ENCODE results near the gene SLC8A2. TPM values are rescaled to one million over a fixed set of nuclear protein-coding genes. Genes with fewer than 3 reads are reported as not detected.

Gene SLC8A2
- total RNA-seq, 1 experiment from 2014 or later: 0.10 TPM

GRCh38 chr19:47520343-47520806 is 48.7 kb upstream of the SLC8A2 start:
- in situ Hi-C loops (cut with HindIII; ENCODE audit: low pct_unique_long_range_greater_than_20kb, low sequenced_read_pairs): no loop called here
- Histone ChIP-seq H3K4me3 (ENCODE audit: low read depth in 2 of 2, low read length in 2 of 2) (no peak overlapping the region), H3K9me3 (ENCODE audit: control insufficient read depth, insufficient read depth, low read depth, low read length) (no peaks in the 10 kb centered on the region), H3K27ac (ENCODE audit: low read length) (no peak overlapping the region), H3K36me3 (ENCODE audit: control insufficient read depth, insufficient read depth, low read length) (no peaks in the 10 kb centered on the region), H3K4me1 (ENCODE audit: control insufficient read depth, insufficient read depth, low read length) (peaks cover 8% of the 10 kb centered on the region), H3K27me3 (ENCODE audit: control insufficient read depth, insufficient read depth, low read length) (no peaks in the 10 kb centered on the region)
- intact Hi-C loops (cut with micrococcal nuclease; ENCODE audit: unreplicated experiment): no loop called here
- no TSS peak for BruUV-seq (replicated peaks)
- no peak for ATAC-seq
- POLR2A ChIA-PET: no interaction called here
- TF ChIP-seq CTCF (IDR thresholded peaks at IDR 0.05) (no peak), SIN3A (IDR thresholded peaks at IDR 0.05; ENCODE audit: borderline replicate concordance, insufficient read depth, low read depth, low read length) (no peak), REST (IDR thresholded peaks at IDR 0.05; ENCODE audit: insufficient read depth in 1 of 2, low read depth in 2 of 2, low read length in 1 of 2) (no peak), POLR2AphosphoS5 (IDR thresholded peaks at IDR 0.05; ENCODE audit: low read depth, low read length) (no peak), TCF7L2 (IDR thresholded peaks at IDR 0.05; ENCODE audit: low read depth, low read length) (no peak)
- no peak for DNase-seq (ENCODE audit: low read depth, low spot score)
- CTCF ChIA-PET: interaction anchor here (0.6 to 0.7 kb wide), 2 partner anchors 68 to 192 kb away, joined by 6 to 9 read pairs; no protein-coding TSS in a partner anchor

- POLR2A ChIA-PET: no interaction called here
- Histone ChIP-seq H3K27ac (ENCODE audit: low read length) (no peak overlapping the region), H3K9me3 (ENCODE audit: control insufficient read depth, insufficient read depth, low read depth, low read length) (no peaks in the 10 kb centered on the region), H3K4me3 (ENCODE audit: low read depth in 2 of 2, low read length in 2 of 2) (no peak overlapping the region), H3K4me1 (ENCODE audit: control insufficient read depth, insufficient read depth, low read length) (peaks cover 6% of the 10 kb centered on the region), H3K27me3 (ENCODE audit: control insufficient read depth, insufficient read depth, low read length) (no peaks in the 10 kb centered on the region), H3K36me3 (ENCODE audit: control insufficient read depth, insufficient read depth, low read length) (no peaks in the 10 kb centered on the region; the same call in 1 of the 2 replicates)
- DNase-seq (ENCODE audit: low read depth, low spot score) (no peak), ATAC-seq (no peak)
- in situ Hi-C loops (cut with HindIII; ENCODE audit: low pct_unique_long_range_greater_than_20kb, low sequenced_read_pairs) (no loop called here), intact Hi-C loops (cut with micrococcal nuclease; ENCODE audit: unreplicated experiment) (loop anchor here (10.0 kb wide), 1 partner anchor 86 kb away; the partner anchor contains the start of gene BICRA)
- CTCF ChIA-PET: no interaction called here
- BruUV-seq (replicated peaks): no TSS peak
- no peak for TF ChIP-seq REST (IDR thresholded peaks at IDR 0.05; ENCODE audit: insufficient read depth in 1 of 2, low read depth in 2 of 2, low read length in 1 of 2)
- no peak for TF ChIP-seq SIN3A (IDR thresholded peaks at IDR 0.05; ENCODE audit: borderline replicate concordance, insufficient read depth, low read depth, low read length)
- TF ChIP-seq CTCF (IDR thresholded peaks at IDR 0.05): no peak
- TF ChIP-seq TCF7L2 (IDR thresholded peaks at IDR 0.05; ENCODE audit: low read depth, low read length): no peak
- TF ChIP-seq POLR2AphosphoS5 (IDR thresholded peaks at IDR 0.05; ENCODE audit: low read depth, low read length): no peak
These were observed 47.2 kb upstream of the SLC8A2 start for GRCh38 chr19:47518854-47519253.

Measured in Panc1 (cell line).